Spinal cord (tissue), 10 donors: ENCODE data around the gene DNASE1. TPM values are rescaled to one million over a fixed set of nuclear protein-coding genes. Genes with fewer than 3 reads are reported as not detected.
"Not testable (repeated sequence)": the region's sequence is repeated elsewhere in the genome, so short reads cannot be mapped to it uniquely, and the experiment has no call there.

Source experiments
- DNase-seq, 6 donors: peaks; one replicate each; pipeline versions ENCODE4 v3.0.0 to v3.0.0-alpha.2; 2013 to 2015; ENCODE audit warnings: low spot score in 6 of 6, low read depth in 4 of 6
- H3K27ac ChIP-seq: one replicate; pipeline ENCODE4 v1.5.1; 2013; ENCODE audit warnings: low read depth, low read length, control low read depth
- H3K27me3 ChIP-seq: one replicate; pipeline ENCODE4 v1.6.1; 2013; ENCODE audit warnings: low read length; ENCODE audit not compliant: control insufficient read depth, insufficient read depth
- H3K36me3 ChIP-seq: one replicate; pipeline ENCODE4 v1.6.1; 2013; ENCODE audit warnings: low read length; ENCODE audit not compliant: control insufficient read depth, insufficient read depth
- H3K4me1 ChIP-seq: one replicate; pipeline ENCODE4 v1.6.1; 2013; ENCODE audit warnings: low read length; ENCODE audit not compliant: control insufficient read depth, insufficient read depth
- H3K4me3 ChIP-seq: one replicate; pipeline ENCODE4 v1.5.1; 2013; ENCODE audit warnings: low read depth, low read length, control low read depth
- H3K9me3 ChIP-seq: one replicate; pipeline ENCODE4 v1.6.1; 2013; ENCODE audit warnings: low read length; ENCODE audit not compliant: control insufficient read depth, insufficient read depth
- WGBS: methylation state at CpG from one replicate; pipeline ENCODE4 v1.1.5; 2013; ENCODE audit warnings: missing lambda C conversion rate; ENCODE audit not compliant: insufficient coverage; 5-methylcytosine and 5-hydroxymethylcytosine counted together
- polyA plus RNA-seq, 2 donors: library from polyadenylated mRNA; unstranded; fragments of 120-200 nt; gene quantifications; one replicate each; pipeline ENCODE4 v1.2.1, GENCODE V29; 2013; ENCODE audit not compliant: insufficient read length in 2 of 2
- total RNA-seq, 2 donors: library from RNA; depleted of rRNA in 1 of 2; stranded (reverse); fragments of 120-200 nt in 1 of 2; fragments of >200 nt in 1 of 2; gene quantifications; one replicate each; pipeline versions ENCODE4 v1.2.3 to v1.2.4, GENCODE V29; 2013 to 2014
- donor health status: healthy.

The DNASE1 gene
- total and polyA plus RNA-seq, 4 donors = 23.5 to 37.6 (median 26.7) TPM

DNA sequence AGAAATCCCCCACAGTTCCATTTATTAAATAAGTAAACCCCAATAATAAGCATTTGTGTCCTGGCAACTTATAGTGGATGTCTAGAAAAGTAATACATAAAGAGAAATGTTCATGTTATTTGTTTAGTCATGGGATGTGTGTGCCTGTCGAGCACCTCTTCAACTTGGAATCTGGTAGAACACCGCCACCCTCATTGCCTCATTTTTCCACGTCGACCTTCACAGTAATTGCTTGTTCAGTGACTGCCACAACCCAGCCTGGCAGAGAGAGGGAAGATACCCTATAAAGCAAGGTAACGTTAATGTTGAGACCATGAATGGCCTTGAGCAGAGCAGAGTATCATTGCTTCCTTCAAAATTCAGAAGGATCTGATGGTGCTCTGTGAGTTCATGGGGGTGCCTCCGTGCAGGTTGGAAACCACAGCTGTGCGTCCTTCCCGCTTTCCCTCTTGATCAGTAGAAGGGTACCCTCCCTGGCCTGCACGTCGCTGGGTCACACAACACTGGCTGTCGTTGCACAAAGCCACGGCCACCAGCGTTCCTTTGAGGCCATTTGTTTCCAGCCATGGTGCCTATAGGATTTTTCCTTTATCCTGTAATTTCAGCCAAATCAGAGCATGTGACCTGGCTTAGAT lies 3.7 kb upstream of the DNASE1 start:
- WGBS = 98% methylated on average over 9 of the region's 13 CpGs
- no peak overlapping the region for H3K4me3 ChIP-seq
- no peak for DNase-seq

DNA sequence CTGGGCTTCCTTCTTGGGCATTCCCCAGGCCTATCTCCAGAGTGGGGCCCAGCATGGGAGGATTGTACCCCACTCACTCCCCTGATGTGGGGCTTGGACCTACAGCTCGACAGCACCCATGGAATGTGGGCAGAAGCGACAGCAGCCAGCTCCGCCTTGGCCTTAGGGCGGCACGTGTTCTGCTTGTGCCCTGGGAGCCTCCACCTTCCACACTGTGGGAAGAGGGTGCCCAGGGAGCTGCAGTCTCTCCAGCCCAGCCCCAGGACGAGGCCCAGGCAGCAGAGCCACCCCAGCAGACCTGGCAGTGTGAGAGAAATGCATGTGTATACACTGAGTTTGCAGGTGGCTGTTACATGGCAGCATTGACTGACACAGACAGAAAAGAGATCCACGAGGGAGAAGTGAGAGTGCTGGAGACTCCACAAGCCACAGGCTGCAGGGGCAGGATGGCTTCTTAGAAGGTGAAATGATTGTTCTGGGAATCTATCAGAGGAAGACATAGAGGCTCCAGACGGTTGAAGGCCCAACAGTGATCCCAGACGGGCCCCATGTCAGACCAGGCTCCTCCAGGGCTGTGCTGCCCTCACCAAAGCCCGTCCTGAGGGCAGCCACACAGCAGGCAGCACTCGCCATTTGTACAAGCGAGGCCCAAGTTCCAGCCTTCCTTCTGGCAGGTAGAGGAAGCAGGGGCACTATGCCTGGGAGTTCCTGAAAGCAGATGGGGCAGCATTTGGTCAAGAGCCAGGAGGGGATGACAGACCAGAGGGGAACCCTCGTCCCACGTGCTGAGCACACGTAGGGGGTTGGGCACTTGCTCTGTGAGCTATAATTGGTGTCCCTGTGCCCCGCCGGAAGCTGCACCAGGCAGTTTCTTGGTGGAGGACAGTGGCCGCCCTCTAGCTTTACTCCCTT lies 2.8 kb upstream of the DNASE1 start:
- no peak overlapping the region for H3K27ac ChIP-seq
- H3K27me3 ChIP-seq = no peaks in the 10 kb centered on the region
- 82% methylated on average over 18 of the region's 18 CpGs for WGBS
- no peaks in the 10 kb centered on the region for H3K9me3 ChIP-seq
- H3K36me3 ChIP-seq = peaks cover 63% of the 10 kb centered on the region
- H3K4me3 ChIP-seq = no peak overlapping the region
- DNase-seq = peak in 1 of 6 donors; percentile 26
- no peaks in the 10 kb centered on the region for H3K4me1 ChIP-seq

More for the DNA sequence above, 3.7 kb upstream of the DNASE1 start:
- Histone ChIP-seq H3K27me3 (no peaks in the 10 kb centered on the region), H3K4me1 (peaks cover 9% of the 10 kb centered on the region), H3K9me3 (no peaks in the 10 kb centered on the region), H3K27ac (no peak overlapping the region), H3K36me3 (peaks cover 54% of the 10 kb centered on the region)

DNA sequence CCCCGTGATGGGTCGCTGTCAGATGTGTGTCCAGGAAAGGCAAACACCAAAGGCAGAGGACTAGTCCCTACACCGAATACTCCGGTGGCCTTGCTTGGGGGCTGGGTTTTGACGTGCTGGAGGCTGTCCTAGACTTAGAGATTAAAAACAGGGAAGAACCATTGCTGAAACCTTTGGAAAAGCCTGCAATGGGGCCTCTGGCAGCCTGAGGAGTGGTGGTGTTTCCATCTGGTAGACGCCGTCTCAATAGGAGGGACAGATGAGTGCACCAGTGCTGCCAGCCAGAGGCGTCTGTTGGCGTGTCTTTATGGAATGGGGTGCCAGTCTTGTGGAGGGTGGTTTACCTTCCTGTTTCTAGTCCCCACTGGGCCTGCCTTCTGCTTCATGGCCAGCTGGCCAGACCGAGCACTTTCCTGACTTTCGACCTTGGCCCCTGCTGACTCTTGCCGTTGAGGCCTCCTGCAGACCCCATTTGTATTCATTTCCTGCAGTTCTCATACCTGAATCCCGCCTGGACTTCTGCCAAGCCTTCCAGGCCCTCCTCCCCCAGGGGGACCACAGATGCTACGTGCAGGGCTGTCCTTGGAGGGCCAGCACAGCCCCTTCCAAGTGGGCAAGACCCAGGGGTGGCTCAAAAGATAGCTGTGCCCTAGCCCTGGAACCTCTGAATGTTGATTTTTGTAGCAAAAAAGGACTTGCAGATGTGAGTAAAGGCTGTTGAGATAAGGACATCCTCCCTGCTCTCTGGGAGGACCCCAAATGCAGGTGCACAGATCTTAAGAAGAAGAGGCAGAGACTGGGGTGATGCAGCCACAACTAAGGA lies 1.9 kb upstream of the DNASE1 start:
- Histone ChIP-seq H3K27me3 (no peaks in the 10 kb centered on the region), H3K27ac (no peak overlapping the region), H3K4me3 (no peak overlapping the region), H3K36me3 (peaks cover 69% of the 10 kb centered on the region), H3K9me3 (no peaks in the 10 kb centered on the region), H3K4me1 (no peaks in the 10 kb centered on the region)
- WGBS = 67% methylated on average over 13 of the region's 14 CpGs
- DNase-seq = no peak

DNA sequence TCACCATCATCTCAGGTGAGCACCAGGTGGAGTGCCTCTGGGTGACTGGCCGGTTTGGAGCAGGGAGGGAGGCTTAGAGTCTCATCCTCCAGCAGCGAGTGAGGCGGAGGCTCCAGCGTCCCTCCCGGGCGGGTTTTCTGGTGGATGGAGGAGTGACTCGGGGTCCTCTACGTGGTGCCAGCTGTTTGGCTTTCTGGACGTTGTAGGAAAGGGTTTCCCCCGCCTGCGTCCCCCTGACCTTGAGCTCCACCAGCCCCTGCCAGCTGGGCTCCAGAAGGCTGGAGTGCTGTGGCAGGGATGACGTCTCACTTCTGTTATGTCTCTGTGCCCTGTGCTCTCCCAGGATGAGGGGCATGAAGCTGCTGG lies 522 bp downstream of the DNASE1 start:
- Histone ChIP-seq H3K27ac (no peak overlapping the region), H3K4me1 (no peaks in the 10 kb centered on the region), H3K36me3 (peaks cover 85% of the 10 kb centered on the region), H3K27me3 (no peaks in the 10 kb centered on the region), H3K4me3 (no peak overlapping the region), H3K9me3 (no peaks in the 10 kb centered on the region)
- 91% methylated on average over 11 of the region's 12 CpGs for WGBS
- DNase-seq = no peak

DNA sequence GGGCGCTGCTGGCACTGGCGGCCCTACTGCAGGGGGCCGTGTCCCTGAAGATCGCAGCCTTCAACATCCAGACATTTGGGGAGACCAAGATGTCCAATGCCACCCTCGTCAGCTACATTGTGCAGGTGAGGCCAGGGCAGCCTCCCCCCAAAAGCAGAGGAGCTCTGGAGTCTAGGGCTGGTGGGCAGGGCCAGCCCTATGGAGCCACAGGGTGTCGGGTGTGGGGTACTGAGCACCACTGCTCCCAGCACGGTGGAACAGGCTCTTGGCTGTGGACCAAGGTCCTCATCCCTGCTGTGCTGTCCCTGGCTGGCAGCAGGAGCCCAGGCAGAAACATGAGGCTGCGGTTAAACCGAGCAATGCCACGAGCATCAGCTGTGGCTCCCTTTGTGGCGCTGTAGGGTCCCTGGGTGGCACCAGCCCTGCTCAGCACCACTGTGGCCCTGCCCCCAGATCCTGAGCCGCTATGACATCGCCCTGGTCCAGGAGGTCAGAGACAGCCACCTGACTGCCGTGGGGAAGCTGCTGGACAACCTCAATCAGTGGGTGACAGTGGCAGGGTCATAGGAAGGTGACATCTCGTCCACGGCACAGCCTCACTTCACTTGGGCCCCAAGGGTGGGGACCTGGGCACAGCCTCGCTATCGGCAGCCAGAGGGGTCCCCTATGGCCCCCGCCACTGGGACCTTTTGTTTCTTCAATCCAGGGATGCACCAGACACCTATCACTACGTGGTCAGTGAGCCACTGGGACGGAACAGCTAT lies 1.1 kb downstream of the DNASE1 start:
- Histone ChIP-seq H3K4me3 (no peak overlapping the region), H3K4me1 (no peaks in the 10 kb centered on the region), H3K36me3 (peaks cover 90% of the 10 kb centered on the region), H3K9me3 (no peaks in the 10 kb centered on the region), H3K27me3 (no peaks in the 10 kb centered on the region), H3K27ac (no peak overlapping the region)
- no peak for DNase-seq
- 86% methylated on average over 20 of the region's 21 CpGs for WGBS

DNA sequence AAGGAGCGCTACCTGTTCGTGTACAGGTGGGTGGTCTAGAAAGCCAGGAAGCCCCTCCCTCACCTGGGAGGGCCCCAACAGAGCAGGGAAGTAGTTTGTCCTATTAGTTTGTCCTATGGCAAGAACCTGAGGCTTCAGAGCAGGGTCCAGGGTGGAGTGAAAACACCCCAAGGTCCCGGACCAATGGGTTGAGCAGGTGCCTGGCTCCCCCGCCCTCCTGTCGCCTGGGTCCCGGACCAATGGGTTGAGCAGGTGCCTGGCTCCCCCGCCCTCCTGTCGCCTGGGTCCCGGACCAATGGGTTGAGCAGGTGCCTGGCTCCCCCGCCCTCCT lies 1.6 kb downstream of the DNASE1 start:
- H3K27me3 ChIP-seq, H3K27ac ChIP-seq, H3K4me3 ChIP-seq, DNase-seq, H3K9me3 ChIP-seq, H3K4me1 ChIP-seq: not testable (repeated sequence)
- H3K36me3 ChIP-seq = peaks cover 89% of the 10 kb centered on the region
- 58% methylated on average over 2 of the region's 10 CpGs for WGBS

DNA sequence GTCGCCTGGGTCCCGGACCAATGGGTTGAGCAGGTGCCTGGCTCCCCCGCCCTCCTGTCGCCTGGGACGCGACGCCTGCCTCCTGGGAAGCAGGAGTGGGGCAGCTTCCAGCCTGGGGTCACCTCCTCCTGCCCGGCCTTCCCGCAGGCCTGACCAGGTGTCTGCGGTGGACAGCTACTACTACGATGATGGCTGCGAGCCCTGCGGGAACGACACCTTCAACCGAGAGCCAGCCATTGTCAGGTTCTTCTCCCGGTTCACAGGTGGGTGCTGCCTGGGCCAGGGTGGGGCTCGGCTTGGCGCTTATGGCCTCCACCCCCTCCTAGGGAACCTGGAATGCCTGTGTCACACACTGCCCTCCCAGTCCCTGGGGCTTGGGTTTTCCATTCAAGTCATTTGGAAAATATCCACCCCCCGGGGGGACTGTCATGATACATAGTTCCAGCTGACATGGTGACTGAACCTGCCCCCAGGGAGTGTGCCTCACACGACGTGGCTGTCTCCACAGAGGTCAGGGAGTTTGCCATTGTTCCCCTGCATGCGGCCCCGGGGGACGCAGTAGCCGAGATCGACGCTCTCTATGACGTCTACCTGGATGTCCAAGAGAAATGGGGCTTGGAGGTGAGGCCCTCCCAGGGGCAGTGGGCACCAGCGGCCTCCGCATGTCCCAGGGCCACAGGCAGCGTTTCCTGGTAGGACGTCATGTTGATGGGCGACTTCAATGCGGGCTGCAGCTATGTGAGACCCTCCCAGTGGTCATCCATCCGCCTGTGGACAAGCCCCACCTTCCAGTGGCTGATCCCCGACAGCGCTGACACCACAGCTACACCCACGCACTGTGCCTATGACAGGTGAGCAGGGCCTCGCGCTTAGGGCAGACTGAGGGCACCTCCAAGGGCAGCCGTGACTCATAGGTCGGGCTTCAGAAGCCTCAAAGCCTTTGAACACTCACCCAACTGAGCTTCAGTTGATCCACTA lies 2.3 kb downstream of the DNASE1 start:
- Histone ChIP-seq H3K4me1 (no peaks in the 10 kb centered on the region), H3K36me3 (peaks cover 89% of the 10 kb centered on the region), H3K9me3 (no peaks in the 10 kb centered on the region), H3K27ac (no peak overlapping the region), H3K27me3 (no peaks in the 10 kb centered on the region), H3K4me3 (no peak overlapping the region)
- DNase-seq = no peak
- WGBS = 92% methylated on average over 42 of the region's 42 CpGs

DNA sequence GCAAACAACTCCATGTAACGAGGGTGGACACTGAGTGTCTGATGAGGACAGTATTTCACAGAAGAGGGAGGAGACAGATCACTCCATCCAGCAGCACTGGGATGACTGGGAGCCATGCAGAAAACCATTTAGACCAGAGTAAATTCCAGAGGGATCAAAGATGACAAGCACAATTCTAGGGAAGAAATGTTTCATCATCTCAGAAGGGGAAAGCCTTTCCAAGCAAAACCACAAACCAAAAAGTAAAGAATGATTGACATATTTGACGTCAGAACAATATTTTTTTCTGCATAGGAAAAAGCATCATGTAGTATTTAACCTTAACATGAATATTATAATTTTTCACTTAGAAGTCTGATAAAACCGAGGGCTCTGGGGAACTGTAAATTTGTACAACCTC lies 4.8 kb downstream of the DNASE1 start:
- H3K27ac ChIP-seq = no peak overlapping the region
- no peaks in the 10 kb centered on the region for H3K4me1 ChIP-seq
- H3K27me3 ChIP-seq = no peaks in the 10 kb centered on the region
- no peak for DNase-seq
- WGBS = 100% methylated on average over 1 of the region's 3 CpGs
- no peaks in the 10 kb centered on the region for H3K9me3 ChIP-seq
- H3K4me3 ChIP-seq = no peak overlapping the region
- H3K36me3 ChIP-seq = peaks cover 89% of the 10 kb centered on the region
